GM19043 (cell line): Measurements from ENCODE around the gene RPS21.
"Not testable (repeated sequence)": the region's sequence is repeated elsewhere in the genome, so short reads cannot be mapped to it uniquely, and the experiment has no call there.

Experiments
- ATAC-seq: cut with Tn5 transposase; IDR thresholded peaks from one replicate; pipeline ENCODE4 v1.9.1; 2021; ENCODE audit warnings: low read depth; ENCODE audit not compliant: unreplicated experiment

The RPS21 gene

DNA sequence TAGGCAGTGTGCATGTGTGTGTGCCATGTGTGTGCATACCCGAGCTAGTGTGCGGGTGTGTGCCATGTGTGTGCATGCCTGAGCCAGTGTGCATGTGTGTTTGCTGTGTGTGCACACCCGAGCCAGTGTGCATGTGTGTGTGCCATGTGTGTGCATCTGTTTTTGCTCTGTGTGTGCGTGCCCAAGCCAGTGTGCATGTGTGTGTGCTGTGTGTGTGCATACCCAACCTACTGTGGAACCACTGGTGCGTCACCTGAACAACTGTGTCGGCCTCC, 34.8 kb downstream of the RPS21 start:
- no peak for ATAC-seq

DNA sequence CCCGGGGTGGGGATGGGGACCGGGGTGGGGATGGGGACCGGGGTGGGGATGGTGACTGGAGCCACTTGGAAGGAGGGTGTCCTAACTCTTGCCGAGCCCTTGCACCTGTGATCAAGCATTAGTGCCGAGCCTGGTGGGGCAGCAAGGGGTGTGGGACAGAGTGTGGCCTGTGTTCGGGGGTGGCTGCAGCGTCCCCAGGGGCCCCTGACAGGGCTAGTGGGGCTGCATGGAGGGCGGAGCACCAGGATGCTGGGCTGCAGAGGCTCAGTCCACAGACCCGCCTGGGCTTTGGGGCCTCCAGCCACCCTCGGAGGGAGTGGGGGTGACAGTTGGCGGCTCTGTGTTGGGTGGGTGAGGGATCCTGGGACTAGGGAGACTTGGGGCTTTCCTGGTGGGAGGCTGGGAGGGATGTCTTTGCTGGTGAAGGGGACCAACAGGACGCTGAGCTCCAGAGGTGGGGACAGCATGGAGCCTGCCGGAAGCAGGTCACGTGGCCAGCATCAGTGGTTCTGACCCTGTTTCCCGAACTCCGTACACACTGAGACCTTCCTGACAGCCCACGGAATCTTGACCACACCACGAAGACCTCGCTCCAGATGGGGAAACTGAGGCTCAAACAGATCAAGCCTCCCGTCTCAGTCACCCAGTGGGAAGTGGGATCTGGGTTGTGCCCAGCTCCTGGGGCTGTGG, 35.9 kb downstream of the RPS21 start:
- ATAC-seq = no peak

DNA sequence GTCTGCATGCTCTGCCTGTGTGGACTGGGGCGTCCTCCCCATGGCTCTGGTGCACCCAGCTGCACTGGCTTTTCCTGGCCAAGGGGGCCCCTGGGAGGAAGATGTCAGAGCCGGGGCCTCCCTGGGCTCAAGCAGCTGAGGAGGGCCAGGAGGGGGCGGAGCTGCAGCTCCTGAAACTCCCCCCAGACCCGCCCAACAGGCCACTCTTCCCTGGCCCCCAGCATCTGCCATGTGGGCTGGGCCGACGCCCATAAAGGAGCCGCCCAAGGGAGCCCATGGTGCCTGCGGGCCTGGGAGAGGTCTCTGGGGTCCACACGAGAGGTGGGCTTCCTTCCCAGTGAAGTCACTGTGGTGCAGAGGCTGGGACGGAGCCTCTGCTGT, 36.4 kb downstream of the RPS21 start:
- no peak for ATAC-seq

DNA sequence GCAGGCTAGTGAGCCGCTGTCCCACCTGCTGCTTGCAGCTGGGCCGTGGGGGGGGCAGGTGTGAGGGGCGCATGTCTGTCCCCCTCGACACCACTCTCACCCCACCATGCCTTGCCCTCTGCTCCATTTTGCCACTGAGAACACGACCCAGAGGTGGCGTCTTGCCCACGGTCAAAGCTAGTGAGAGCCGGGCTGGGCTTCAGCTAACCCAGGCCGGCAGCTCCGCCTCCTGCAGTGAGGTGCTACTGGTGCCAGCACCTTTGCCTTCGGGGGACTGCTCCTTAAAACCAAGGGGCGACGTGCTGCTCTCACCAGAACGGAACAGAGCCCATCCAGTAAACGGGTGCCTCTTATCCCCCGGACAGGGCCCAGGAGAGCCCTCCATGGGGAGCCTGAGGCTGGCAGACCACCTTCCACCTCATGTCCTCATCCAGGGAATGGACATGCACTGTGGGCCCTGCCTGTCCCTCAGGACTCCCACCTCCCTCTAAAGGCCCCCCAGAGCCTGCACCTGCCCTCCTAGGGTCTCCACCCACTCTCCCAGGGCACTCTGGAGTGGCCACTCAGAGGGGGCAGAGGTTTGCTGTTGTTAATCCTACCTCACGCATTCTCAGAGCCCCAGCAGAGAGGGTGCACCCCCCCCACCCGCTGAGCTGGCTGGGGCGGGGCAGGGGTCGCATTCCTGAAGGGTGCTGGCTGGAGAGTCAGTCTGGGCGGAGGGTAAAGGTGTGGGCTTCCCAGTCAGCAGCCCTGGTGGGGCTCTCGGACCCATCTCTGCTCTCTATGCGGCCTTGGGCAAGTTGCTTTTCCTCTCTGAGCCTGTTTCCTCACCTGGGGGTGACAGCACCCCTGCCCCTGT, 37.6 kb downstream of the RPS21 start:
- no peak for ATAC-seq

DNA sequence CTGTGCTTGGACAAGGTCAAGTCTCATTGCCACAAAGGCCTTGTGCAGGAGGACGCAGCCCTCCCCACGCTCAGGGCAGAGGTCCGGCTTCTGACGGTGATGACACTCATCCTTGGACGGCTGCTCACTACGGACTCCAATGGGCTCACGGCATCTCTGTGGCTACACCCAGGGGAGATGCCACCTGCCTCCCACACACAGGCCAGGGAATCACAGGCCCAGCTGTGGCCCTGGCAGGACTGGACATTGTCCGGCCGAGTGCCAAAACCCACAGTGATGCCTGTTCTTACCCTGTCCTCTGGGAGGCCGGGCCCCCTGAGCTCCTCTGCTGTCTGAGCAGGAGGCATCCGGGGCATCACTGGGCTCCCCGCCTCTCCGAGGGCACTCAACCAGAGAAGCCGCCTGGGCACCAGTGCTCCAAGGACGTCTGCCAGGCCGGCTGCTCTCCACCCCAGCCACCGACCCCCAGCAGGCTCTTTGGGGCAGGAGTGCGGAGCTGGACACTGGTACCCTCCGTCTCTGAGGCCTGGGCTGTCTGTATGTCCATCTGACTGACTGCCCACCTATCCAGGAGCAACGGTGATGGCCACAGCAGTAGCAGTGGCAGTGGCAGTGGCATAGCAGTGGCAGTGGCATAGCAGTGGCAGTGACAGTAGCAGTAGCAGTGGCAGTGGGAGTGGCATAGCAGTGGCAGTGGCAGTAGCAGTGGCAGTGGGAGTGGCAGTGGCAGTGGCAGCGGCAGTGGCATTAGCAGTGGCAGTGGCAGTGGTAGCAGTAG, 38.6 kb downstream of the RPS21 start:
- ATAC-seq = no peak

DNA sequence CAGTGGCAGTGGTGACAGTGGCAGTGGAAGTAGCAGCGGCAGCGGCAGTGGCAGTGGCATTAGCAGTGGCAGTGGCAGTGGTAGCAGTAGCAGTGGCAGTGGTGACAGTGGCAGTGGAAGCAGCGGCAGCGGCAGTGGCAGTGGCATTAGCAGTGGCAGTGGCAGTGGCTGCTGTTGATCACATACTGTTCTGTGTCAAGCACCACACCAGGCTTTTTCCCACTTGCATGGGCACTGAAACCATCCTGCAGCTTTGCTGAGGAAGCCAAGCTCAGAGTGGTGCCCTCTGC, 39.1 kb downstream of the RPS21 start:
- ATAC-seq = not testable (repeated sequence)

DNA sequence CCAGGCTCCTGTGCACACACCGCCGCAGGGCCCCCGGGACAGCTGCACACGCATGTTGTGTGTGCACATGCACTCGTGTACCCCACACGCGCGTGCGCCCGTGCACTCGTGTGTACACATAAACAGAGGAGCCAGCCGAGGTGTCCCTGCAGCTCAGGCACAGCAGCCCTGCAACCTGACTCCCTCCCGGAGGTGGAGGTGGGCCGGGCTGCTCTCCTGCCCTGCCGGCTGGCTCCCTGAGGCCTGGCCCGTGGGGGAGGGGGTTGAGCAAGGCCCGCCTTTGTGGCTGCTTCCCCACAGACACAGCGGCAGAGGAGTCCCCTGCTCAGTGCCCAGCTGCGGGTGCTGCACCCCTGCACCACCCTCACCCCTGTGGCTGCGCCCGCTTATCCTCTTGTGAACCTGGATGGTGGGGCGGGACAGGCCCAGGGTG, 39.8 kb downstream of the RPS21 start:
- ATAC-seq = no peak

DNA sequence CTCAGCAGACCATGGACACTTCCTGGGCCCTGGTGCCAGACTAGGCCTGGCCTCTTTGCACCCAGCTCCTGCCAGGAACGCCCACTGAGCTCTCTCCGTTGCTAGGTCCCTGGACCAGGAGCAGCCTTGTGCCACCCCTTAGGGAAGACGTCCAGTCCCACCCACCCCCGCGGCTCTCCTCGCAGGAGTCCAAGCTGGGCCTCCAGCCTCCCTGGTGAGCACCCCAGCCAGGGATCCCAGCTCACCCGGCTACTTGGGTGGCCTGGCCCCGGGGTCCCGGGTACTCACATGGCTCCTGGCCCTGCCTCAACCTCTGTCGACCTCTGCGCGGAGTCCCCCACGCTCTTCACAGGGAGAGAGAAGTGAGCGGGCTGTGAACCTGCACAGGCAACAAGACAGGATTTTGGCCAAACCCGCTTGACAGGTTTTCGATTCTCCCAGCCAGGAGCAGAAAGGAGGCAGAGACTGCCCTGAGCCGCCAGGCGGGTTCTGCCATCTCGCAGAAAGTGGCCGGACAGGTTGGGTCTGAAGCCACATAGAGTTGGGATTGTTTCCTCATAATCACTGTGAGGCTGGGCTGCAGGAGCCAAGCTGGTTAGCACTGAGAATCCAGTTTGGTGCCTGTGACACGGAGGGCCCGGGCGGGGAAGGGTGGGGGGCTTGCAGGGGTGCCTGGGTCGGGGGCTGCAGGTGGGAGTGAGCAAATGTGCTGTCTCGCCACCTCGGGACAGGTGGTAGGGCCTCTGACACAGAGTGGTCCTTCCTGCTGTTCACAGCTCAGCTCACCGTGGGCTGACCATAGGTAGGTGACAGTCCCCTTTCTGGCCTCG, 40.5 kb downstream of the RPS21 start, which contains the start of gene RBBP8NL:
RBBP8NL (minus strand) TSS at position 368 of the 830 bp plus-strand sequence. CDS start 7,892 bp downstream, outside the sequence.
- ATAC-seq = no peak

DNA sequence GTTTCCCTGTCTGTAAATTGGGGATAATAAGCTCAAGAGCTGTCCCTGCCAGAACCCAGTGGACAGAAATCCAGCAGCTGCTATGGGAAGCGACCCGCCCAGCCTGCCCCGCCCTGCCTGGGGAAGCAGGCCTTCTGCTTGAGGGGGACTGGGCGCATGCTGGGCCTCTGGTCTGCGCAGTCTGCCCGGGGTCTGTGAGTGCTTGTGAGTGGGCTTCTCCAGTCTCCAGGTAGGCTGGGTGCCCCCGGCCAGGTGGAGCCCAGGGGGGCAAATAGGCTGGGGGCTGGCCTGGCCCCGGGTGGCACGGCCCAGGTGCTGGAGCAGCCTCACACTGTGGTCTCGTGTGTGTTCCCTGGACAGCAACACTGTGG, 41.1 kb downstream of the RPS21 start:
- ATAC-seq = no peak

DNA sequence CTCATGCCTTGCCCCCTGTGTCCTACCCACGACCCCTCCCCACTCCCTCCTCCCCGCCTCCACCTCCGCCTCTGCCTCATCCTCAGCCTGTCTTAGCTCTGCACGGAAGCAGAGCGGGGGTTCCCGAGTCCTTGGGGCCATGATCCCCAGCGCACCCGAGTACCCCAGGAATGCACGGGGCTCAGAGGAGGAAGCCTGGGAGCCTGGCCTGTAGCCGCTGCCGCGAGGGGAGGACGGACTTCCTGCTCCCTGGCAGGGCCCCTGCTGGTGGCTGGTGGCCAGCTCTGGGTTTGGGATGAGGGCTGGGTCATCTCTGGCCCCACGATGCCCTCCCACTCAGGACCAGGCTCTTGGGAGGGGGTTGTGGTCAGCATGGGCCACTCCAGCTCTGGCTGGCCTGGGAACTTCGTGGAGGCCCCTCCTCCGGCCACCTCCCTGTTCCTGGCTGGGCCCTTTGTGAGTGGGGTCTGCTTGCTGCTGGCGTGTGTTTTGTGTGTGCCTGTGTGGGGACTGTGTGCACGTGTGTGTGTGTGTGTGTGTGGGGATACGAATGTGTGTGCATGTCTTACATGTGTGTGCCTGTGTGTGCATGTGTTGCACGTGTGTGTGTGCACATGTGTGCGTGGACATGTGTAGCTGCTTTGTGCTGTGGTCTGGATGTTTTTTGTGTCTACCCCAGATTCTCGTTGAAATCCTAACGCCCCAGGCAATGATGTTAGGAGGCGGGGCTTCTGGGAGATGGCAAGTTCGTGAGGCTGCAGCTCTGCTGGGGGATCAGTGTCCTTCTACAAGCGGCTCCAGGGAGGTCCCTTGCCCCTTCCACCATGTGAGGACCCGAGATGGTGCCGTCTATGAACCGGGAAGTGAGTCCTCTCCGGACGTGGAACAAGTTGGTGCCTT, 41.7 kb downstream of the RPS21 start:
- no peak for ATAC-seq

DNA sequence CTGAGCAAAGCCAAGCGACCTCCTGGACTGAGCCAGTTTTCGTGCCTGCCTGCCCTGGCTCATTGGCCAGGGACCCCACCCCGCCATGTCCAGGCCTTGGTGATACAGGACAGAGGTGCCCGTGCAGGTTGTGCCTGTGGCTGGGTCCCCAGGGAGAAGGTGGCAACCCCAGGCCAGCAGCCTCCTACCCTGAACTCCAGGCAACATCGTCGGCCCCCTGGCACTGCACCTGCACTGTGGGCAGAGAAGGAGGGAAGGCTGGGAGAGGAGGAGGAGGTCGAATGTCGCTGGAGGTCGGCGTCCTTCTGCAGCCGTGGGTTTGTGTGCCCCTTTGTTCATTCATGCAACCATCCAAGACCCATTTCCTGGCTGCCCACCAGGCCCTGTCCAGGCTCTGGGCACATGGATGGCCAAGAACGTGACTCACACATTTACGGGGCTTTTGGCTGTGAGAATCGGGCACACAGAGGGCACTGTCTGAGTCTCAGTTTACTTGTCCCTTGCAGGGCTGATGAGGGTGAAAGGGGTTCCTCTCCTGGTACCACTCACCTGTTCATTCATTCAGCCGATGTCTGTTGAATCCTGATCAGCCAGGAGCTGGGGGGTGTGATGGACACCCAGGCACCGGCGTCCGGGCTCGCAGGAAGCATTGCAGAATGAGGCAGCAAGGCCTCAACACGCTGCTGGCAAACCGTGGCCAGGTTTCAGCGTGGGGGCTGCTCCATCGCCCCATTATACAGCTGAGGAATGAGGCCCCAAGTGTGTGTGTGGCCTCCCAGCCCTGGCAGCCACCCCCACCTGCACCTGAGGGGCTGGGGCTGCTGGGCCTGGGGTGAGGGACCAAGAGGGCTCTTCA, 42.8 kb downstream of the RPS21 start:
- ATAC-seq = no peak

DNA sequence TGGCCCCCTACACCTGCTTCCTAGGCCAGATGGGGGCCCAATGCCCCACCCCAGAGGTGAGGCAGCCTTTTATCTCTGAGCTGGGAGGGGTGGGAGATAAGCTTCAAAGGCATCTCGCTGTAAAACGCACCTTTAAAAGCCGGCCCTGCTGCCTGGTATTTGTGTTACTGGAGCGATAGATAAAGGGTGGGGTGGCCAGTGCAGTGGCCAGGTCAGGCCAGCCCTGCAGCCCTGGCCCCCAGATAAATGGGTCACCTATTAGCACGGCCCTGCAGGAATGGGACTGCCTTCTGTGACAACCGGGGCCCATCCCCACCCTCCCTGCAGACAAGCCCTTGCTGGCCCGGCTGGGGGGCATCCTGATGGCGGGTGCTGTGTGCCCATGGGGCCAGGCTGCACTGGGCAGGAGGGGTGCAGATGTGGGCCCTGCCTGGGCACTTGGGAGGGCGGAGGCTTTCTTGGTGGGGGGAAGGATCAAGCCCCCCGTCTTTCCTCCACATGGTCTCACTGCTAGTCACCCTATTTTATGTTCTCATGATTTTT, 43.5 kb downstream of the RPS21 start:
- ATAC-seq = no peak

DNA sequence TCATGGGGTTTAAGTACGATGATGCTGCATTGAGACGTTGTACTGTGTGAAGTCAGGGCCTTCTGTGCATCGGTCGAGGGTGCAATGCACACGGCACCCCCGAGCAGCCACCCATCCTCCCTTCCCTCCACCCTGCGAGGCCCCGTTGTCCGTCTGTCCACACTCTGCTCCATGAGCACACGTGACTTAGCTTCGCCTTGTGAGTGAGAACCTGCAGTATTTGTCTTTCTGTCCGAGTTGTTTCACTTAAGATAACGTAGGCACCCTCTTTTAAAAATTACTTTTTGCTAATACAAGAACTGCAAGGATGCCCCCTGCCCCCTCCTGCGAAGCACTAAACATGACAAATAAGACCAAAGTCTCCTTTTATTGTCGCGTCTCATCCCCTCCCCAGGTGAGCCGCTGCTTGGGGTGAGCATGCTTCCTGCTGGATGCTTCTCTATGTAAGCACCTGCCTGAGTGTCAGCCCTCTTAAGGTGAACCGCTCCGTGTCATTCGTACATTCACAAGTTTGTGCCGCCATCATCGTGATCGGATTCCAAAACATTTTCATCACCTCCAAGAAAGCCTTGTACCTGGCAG, 44.1 kb downstream of the RPS21 start:
- no peak for ATAC-seq

DNA sequence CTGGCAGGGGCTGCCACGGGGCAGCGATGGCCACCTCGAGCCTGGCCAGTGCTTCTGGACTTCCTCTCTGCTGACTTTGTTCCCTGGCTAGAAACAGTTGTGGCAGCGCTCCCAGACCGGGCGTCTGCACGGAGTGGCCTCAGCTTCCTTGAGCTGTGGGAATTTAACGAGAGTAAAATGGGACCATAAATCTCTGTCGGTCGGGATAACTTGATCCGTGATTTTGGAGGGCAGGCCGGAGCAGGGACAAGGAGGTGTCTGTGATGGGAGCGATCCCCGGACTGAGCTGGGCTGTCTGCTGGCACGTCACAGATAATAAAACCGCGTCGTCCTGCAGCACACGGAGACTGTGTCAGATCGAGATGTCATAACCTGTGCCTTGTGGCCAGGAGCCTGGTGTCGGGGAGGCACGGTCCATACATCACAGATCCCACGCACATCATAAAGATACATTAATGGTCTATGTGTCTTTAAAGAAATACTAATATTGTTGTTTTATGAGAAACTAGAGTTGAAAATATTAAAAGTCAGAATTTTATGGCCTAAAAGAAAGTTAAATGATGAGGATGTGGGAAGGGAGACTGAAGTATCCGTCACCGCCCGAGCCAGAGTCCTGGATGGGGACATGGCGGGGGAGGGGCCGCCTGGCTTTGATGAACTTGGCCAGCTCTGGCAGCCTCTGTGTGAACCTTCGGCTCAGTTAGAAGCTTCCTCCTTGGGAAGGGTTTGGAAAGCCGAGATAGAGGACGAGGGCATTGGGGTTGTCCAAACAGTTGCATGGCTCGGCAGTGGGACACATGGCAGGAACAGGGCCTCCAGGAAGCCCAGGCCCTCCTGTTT, 47.0 kb downstream of the RPS21 start:
- ATAC-seq = no peak

DNA sequence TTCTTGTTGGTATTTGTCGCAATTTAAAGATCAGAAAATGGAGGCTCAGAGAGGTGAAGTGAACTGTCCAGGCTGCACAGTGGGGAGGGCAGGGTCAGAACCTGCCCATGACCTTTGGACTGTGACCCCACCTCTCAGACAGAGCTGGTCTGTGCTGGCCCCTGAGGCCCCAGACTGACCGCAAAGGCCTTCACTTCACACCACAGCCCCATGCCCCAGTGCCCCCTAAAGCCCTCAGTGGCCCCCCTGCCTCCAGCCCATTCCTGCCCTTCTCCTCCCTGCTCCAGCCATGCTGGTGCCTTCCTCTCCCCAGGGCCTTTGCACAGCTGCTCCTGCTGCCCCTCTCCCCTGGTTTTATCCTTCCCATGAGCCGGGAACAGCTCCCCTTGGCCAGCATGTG, 49.8 kb downstream of the RPS21 start:
- no peak for ATAC-seq

DNA sequence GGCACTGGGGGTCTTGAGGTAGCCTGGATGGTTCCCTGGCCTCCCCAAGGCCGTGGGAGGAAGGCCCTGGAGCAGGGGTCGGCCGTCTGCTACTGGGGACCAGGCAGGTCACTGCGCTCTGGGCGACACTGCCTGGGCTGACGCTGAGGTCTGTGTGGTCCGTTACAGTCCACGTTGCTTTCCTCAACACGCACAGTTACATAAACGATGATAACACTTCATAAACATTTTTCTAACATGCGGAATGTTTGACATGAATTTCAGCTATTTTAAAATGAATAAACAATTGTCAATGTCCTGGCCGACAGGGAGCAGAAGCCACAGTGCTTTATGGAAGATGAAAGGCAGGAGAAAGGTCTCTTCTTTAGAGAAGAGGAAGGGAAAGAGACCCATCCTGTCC, 50.6 kb downstream of the RPS21 start:
- no peak for ATAC-seq

DNA sequence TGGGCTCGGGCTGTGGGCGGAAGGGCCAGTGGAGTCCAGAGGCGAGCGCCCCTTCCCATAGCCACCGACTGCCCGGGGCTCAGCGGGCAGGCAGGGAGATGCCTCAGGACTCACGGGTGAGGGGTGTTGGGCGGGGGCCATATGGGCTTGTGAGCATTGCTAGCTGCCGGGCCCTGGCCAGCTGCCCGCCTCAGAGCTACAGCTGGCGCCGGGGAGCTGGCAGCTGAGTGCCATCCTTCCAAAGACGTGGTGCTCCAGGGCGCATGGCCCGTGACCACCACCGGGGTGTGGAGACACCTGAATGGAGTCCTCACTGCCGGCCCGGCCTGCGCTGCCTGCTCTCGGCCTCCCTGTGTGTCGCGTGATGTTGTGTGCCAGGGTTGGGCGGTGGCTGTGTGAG, 51.0 kb downstream of the RPS21 start:
- no peak for ATAC-seq
